Loucy (cell line): ENCODE measurements around the gene TPO.

Experiments used
- H2AFZ ChIP-seq: fragments of 200-600 bp; sonication (generic); 2 replicates; pipeline ENCODE4 v1.6.0; 2016; ENCODE audit warnings: antibody characterized with exemption, mild to moderate bottlenecking, low read length, moderate library complexity
- H3F3A ChIP-seq: fragments of 200-600 bp; 2 replicates; pipeline ENCODE4 v1.6.0; 2016; ENCODE audit warnings: antibody characterized with exemption, low read depth, mild to moderate bottlenecking
- H3K27me3 ChIP-seq: fragments of 200-600 bp; sonication (generic); 2 replicates; pipeline ENCODE4 v1.6.1; 2014; ENCODE audit warnings: low read length, mild to moderate bottlenecking; ENCODE audit not compliant: insufficient read depth, poor library complexity, severe bottlenecking
- H3K36me3 ChIP-seq: fragments of 200-600 bp; sonication (generic); 2 replicates; pipeline ENCODE4 v1.6.1; 2016; ENCODE audit warnings: low read length; ENCODE audit not compliant: insufficient read depth
- H3K4me1 ChIP-seq: fragments of 200-600 bp; sonication (generic); 2 replicates; pipeline ENCODE4 v1.5.1; 2014; ENCODE audit warnings: low read length, mild to moderate bottlenecking; ENCODE audit not compliant: insufficient read depth, poor library complexity, severe bottlenecking
- H3K4me2 ChIP-seq: fragments of 200-600 bp; sonication (generic); 2 replicates; pipeline ENCODE4 v1.6.0; 2014; ENCODE audit warnings: antibody characterized with exemption, low read length, low read depth, mild to moderate bottlenecking; ENCODE audit not compliant: poor library complexity, severe bottlenecking
- H3K4me3 ChIP-seq: fragments of 200-600 bp; sonication (generic); 2 replicates; pipeline ENCODE4 v1.5.1; 2014; ENCODE audit warnings: low read length, mild to moderate bottlenecking, mixed read lengths; ENCODE audit not compliant: poor library complexity, severe bottlenecking
- H3K79me2 ChIP-seq: fragments of 200-600 bp; sonication (generic); 2 replicates; pipeline ENCODE4 v1.6.1; 2014; ENCODE audit warnings: low read length; ENCODE audit not compliant: insufficient read depth
- H3K9ac ChIP-seq: fragments of 200-600 bp; sonication (generic); 2 replicates; pipeline ENCODE4 v1.6.0; 2014; ENCODE audit warnings: mild to moderate bottlenecking, low read depth, low read length, moderate library complexity; ENCODE audit not compliant: poor library complexity, severe bottlenecking
- H3K9me2 ChIP-seq: fragments of 200-600 bp; sonication (generic); replicated peaks from 2 replicates; pipeline ENCODE4 v1.6.1; 2016; ENCODE audit warnings: low read depth, low read length, mixed read lengths
- H3K9me3 ChIP-seq: fragments of 200-600 bp; sonication (generic); 2 replicates; pipeline ENCODE4 v1.6.1; 2014; ENCODE audit warnings: mild to moderate bottlenecking, antibody characterized with exemption, low read length, low read depth; ENCODE audit not compliant: insufficient read depth
- H4K20me1 ChIP-seq: fragments of 200-600 bp; sonication (generic); 2 replicates; pipeline ENCODE4 v1.6.0; 2014; ENCODE audit warnings: antibody characterized with exemption, low read length, mild to moderate bottlenecking; ENCODE audit not compliant: insufficient read depth, poor library complexity, severe bottlenecking
- CTCF ChIP-seq: fragments of 200-600 bp; sonication (generic); conservative IDR thresholded peaks from 2 replicates; pipeline ENCODE4 v1.5.1; 2014; ENCODE audit warnings: mild to moderate bottlenecking, antibody characterized with exemption, low read length
- EZH2phosphoT487 ChIP-seq: fragments of 200-600 bp; IDR thresholded peaks from 2 replicates; pipeline ENCODE4 v1.6.1; 2018; ENCODE audit warnings: antibody characterized with exemption, mild to moderate bottlenecking, moderate library complexity, borderline replicate concordance

Gene TPO

DNA sequence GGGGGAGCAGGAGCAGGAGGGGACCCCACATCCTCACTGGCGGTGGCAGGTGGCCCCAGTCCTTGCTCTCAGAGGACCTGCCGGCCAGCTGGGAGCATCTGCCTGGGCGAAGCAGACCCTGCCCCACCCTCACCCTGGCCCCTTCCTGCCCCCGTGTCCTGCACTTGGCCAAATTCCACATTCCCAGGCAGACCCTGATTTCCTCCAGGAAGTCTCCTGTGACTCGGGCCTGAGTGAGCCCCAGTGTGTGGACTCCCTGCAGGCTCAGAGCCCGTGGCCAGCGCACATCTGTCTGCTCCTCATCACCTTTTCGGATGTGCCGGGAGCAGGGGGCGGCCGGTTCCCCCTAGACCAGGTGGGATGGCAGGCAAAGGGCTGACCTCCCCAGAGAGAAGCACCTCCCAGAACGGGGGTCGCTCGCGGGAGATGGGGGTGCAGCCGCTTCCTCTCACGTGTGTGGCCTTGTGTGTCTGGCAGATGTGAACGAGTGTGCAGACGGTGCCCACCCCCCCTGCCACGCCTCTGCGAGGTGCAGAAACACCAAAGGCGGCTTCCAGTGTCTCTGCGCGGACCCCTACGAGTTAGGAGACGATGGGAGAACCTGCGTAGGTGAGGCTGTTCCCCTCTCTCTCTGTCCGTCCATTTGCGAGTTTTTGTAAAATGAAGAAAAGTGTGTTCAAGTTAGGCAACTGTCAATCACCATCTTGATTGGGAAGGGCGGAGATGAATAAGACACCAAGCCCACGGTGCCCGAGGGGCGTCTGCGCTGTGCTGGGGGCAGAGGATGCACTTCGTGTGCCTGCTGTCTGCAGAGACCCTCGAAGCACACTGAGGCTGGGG, 90.4 kb downstream of the TPO start:
- H3K4me2 ChIP-seq, result no peak overlapping the region
- H3K36me3 ChIP-seq, result no peaks in the 10 kb centered on the region
- TF ChIP-seq EZH2phosphoT487 (no peak), CTCF (no peak)
- no peak overlapping the region for H3K9ac ChIP-seq
- no peaks in the 10 kb centered on the region for H3K79me2 ChIP-seq
- H3K27me3 ChIP-seq, result no peaks in the 10 kb centered on the region
- H3F3A ChIP-seq, result no peaks in the 10 kb centered on the region
- H3K4me3 ChIP-seq, result no peak overlapping the region
- no peaks in the 10 kb centered on the region for H3K9me2 ChIP-seq
- no peaks in the 10 kb centered on the region for H4K20me1 ChIP-seq
- no peaks in the 10 kb centered on the region for H3K9me3 ChIP-seq
- no peaks in the 10 kb centered on the region for H3K4me1 ChIP-seq
- no peak overlapping the region for H2AFZ ChIP-seq

GRCh38 chr2:1504311-1504750, 91.1 kb downstream of the TPO start:
- Histone ChIP-seq H3K27me3 (no peaks in the 10 kb centered on the region), H3K9me3 (no peaks in the 10 kb centered on the region), H3K79me2 (no peaks in the 10 kb centered on the region), H2AFZ (no peak overlapping the region), H4K20me1 (no peaks in the 10 kb centered on the region), H3K4me3 (no peak overlapping the region), H3K9ac (no peak overlapping the region), H3K4me1 (peaks cover 2% of the 10 kb centered on the region), H3F3A (no peaks in the 10 kb centered on the region), H3K9me2 (no peaks in the 10 kb centered on the region), H3K36me3 (no peaks in the 10 kb centered on the region), H3K4me2 (no peak overlapping the region)
- TF ChIP-seq EZH2phosphoT487, result no peak
- TF ChIP-seq CTCF, result no peak

GRCh38 chr2:1505031-1505441, 91.8 kb downstream of the TPO start:
- no peaks in the 10 kb centered on the region for H4K20me1 ChIP-seq
- no peak for TF ChIP-seq CTCF
- TF ChIP-seq EZH2phosphoT487, result no peak
- no peaks in the 10 kb centered on the region for H3K79me2 ChIP-seq
- H3K9me3 ChIP-seq, result no peaks in the 10 kb centered on the region
- no peak overlapping the region for H3K4me3 ChIP-seq
- H3K9ac ChIP-seq, result no peak overlapping the region
- no peak overlapping the region for H3K4me2 ChIP-seq
- no peaks in the 10 kb centered on the region for H3K27me3 ChIP-seq
- peaks cover 9% of the 10 kb centered on the region for H3K4me1 ChIP-seq
- H3K9me2 ChIP-seq, result no peaks in the 10 kb centered on the region
- no peaks in the 10 kb centered on the region for H3K36me3 ChIP-seq
- H2AFZ ChIP-seq, result no peak overlapping the region
- no peaks in the 10 kb centered on the region for H3F3A ChIP-seq
